Astrocyte (in vitro differentiated cells and primary cell): ENCODE data around the gene NOS1.

Experiments
- EZH2 ChIP-seq: IDR thresholded peaks from 2 replicates; pipeline ENCODE4 v1.6.1; 2012; ENCODE audit warnings: mild to moderate bottlenecking, low read length, inconsistent platforms; ENCODE audit not compliant: insufficient read depth
- TF ChIP-seq, protein P1 (sequence below): IDR thresholded peaks from 2 replicates; pipeline ENCODE4 v1.5.1; 2011; ENCODE audit warnings: low read depth, mild to moderate bottlenecking, inconsistent platforms, low read length, moderate library complexity; ENCODE audit not compliant: insufficient read depth

DNA sequence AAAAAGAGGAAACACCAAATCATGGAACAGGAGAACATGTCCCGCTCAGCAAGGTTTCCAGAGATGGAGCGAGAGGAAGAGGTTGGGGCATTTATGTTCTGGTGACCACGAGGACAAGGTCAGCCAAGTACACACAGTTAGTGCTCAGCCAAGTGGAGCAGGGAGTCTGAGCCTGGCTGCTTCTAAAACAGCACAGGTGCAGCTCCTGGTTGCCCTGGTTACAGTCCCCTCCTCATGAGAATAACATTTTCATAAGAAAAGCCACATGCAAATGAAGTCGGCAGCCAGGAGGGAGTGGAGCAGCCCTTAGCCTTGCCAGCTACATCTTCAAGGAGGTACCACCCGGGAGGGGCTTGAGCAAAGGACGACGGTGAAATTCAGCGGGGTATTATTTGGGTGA, 81.8 kb downstream of the NOS1 start:
- no peak for TF ChIP-seq EZH2
- TF ChIP-seq, protein P1, sequence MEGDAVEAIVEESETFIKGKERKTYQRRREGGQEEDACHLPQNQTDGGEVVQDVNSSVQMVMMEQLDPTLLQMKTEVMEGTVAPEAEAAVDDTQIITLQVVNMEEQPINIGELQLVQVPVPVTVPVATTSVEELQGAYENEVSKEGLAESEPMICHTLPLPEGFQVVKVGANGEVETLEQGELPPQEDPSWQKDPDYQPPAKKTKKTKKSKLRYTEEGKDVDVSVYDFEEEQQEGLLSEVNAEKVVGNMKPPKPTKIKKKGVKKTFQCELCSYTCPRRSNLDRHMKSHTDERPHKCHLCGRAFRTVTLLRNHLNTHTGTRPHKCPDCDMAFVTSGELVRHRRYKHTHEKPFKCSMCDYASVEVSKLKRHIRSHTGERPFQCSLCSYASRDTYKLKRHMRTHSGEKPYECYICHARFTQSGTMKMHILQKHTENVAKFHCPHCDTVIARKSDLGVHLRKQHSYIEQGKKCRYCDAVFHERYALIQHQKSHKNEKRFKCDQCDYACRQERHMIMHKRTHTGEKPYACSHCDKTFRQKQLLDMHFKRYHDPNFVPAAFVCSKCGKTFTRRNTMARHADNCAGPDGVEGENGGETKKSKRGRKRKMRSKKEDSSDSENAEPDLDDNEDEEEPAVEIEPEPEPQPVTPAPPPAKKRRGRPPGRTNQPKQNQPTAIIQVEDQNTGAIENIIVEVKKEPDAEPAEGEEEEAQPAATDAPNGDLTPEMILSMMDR: no peak
